WTC11 (cell line): Measurements from ENCODE around the gene CRADD. TPM values are rescaled to one million over a fixed set of nuclear protein-coding genes. Genes with fewer than 3 reads are reported as not detected.

ENCODE experiments used
- ATAC-seq: fragments of 200-7000 bp; cut with Tn5 transposase; 2 replicates; pipeline ENCODE4 v1.10.0; 2021; ENCODE audit warnings: mild to moderate bottlenecking, moderate library complexity
- CTCF ChIA-PET: fragments of 300-600 bp; sonication (Branson Sonifier 250); formaldehyde crosslinking; loops from one replicate; lab custom pipeline; 2021; ENCODE audit warnings: antibody characterized with exemption; lab: Charles Lee
- POLR2A ChIA-PET: fragments of 350-600 bp; sonication (Branson Sonifier 250); formaldehyde crosslinking; loops from one replicate; lab custom pipeline; 2021; ENCODE audit warnings: antibody characterized with exemption; lab: Charles Lee
- DNase-seq: peaks from one replicate; pipeline ENCODE4 v3.0.0; 2021; ENCODE audit warnings: low spot score
- H3K27ac Mint-ChIP-seq: 2 replicates; pipeline ENCODE4 v1.8.0; 2021; ENCODE audit warnings: mixed read lengths
- H3K27me3 Mint-ChIP-seq: 2 replicates; pipeline ENCODE4 v1.8.0; 2021; ENCODE audit warnings: low read depth, mild to moderate bottlenecking, moderate library complexity, mixed read lengths
- H3K36me3 Mint-ChIP-seq: 2 replicates; pipeline ENCODE4 v1.8.0; 2021; ENCODE audit warnings: mixed read lengths
- H3K4me1 Mint-ChIP-seq: 2 replicates; pipeline ENCODE4 v1.8.0; 2022; ENCODE audit warnings: mixed read lengths
- H3K4me3 Mint-ChIP-seq: 2 replicates; pipeline ENCODE4 v1.8.0; 2021; ENCODE audit warnings: mild to moderate bottlenecking, moderate library complexity, mixed read lengths
- H3K9me3 Mint-ChIP-seq: 2 replicates; pipeline ENCODE4 v1.8.0; 2021; ENCODE audit warnings: mixed read lengths
- CREB1 ChIP-seq: sonication (generic); formaldehyde crosslinking; IDR thresholded peaks from 2 replicates; pipeline ENCODE4 v1.8.0; 2023; ENCODE audit warnings: mild to moderate bottlenecking, missing genetic modification reagents
- CREM ChIP-seq: sonication (generic); formaldehyde crosslinking; IDR thresholded peaks from 2 replicates; pipeline ENCODE4 v1.8.1; 2022; ENCODE audit warnings: mild to moderate bottlenecking, missing genetic modification reagents, moderate library complexity
- E2F4 ChIP-seq: sonication (generic); formaldehyde crosslinking; IDR thresholded peaks from 2 replicates; pipeline ENCODE4 v1.8.1; 2022; ENCODE audit warnings: low read depth, mild to moderate bottlenecking, moderate library complexity, missing genetic modification reagents, borderline replicate concordance
- ELF4 ChIP-seq: sonication (generic); formaldehyde crosslinking; IDR thresholded peaks from 2 replicates; pipeline ENCODE4 v1.8.1; 2022; ENCODE audit warnings: low read depth, mild to moderate bottlenecking, moderate library complexity, missing genetic modification reagents
- ETV6 ChIP-seq: sonication (generic); formaldehyde crosslinking; IDR thresholded peaks from 2 replicates; pipeline ENCODE4 v1.8.1; 2022; ENCODE audit warnings: mild to moderate bottlenecking, missing genetic modification reagents
- FOXP4 ChIP-seq: sonication (generic); formaldehyde crosslinking; IDR thresholded peaks from 2 replicates; pipeline ENCODE4 v1.8.0; 2022; ENCODE audit warnings: mild to moderate bottlenecking, missing genetic modification reagents
- GABPB1 ChIP-seq: sonication (generic); formaldehyde crosslinking; IDR thresholded peaks from 2 replicates; pipeline ENCODE4 v1.8.1; 2023; ENCODE audit warnings: mild to moderate bottlenecking, missing genetic modification reagents
- GTF2I ChIP-seq: fragments of 250-450 bp; sonication (Bioruptor Pico); conservative IDR thresholded peaks from 2 replicates; pipeline ENCODE4 v1.4.0; 2021; ENCODE audit warnings: mild to moderate bottlenecking
- HMGXB4 ChIP-seq: sonication (generic); formaldehyde crosslinking; IDR thresholded peaks from 2 replicates; pipeline ENCODE4 v1.8.1; 2023; ENCODE audit warnings: mild to moderate bottlenecking, moderate library complexity, missing genetic modification reagents
- JAZF1 ChIP-seq: fragments of 250-450 bp; sonication (Bioruptor Pico); IDR thresholded peaks from 2 replicates; pipeline ENCODE4 v1.9.0; 2021; ENCODE audit warnings: moderate library complexity, mild to moderate bottlenecking, inconsistent platforms
- KAT7 ChIP-seq: sonication (generic); formaldehyde crosslinking; IDR thresholded peaks from 2 replicates; pipeline ENCODE4 v1.8.1; 2023; ENCODE audit warnings: missing genetic modification reagents, mild to moderate bottlenecking, borderline replicate concordance
- MAX ChIP-seq: sonication (generic); formaldehyde crosslinking; IDR thresholded peaks from 2 replicates; pipeline ENCODE4 v1.8.0; 2022; ENCODE audit warnings: mild to moderate bottlenecking, missing genetic modification reagents
- MLX ChIP-seq: sonication (generic); formaldehyde crosslinking; IDR thresholded peaks from 2 replicates; pipeline ENCODE4 v1.8.1; 2023; ENCODE audit warnings: mild to moderate bottlenecking, missing genetic modification reagents, moderate library complexity
- MXD4 ChIP-seq: fragments of 250-450 bp; sonication (Bioruptor Pico); IDR thresholded peaks from 2 replicates; pipeline ENCODE4 v1.8.0; 2021; ENCODE audit warnings: mild to moderate bottlenecking, moderate library complexity, borderline replicate concordance
- NFATC4 ChIP-seq: fragments of 250-450 bp; sonication (Bioruptor Pico); IDR thresholded peaks from 2 replicates; pipeline ENCODE4 v1.9.0; 2021; ENCODE audit warnings: mild to moderate bottlenecking
- NFE2L1 ChIP-seq: sonication (generic); formaldehyde crosslinking; IDR thresholded peaks from 2 replicates; pipeline ENCODE4 v1.8.1; 2023; ENCODE audit warnings: missing genetic modification reagents
- NR1H2 ChIP-seq: sonication (generic); formaldehyde crosslinking; IDR thresholded peaks from 2 replicates; pipeline ENCODE4 v1.9.0; 2021; ENCODE audit warnings: mild to moderate bottlenecking, moderate library complexity, missing genetic modification reagents
- PREB ChIP-seq: sonication (generic); formaldehyde crosslinking; IDR thresholded peaks from 2 replicates; pipeline ENCODE4 v1.8.1; 2022; ENCODE audit warnings: mild to moderate bottlenecking, missing genetic modification reagents, moderate library complexity, borderline replicate concordance
- SMAD4 ChIP-seq: sonication (generic); formaldehyde crosslinking; IDR thresholded peaks from 2 replicates; pipeline ENCODE4 v1.8.0; 2022; ENCODE audit warnings: mild to moderate bottlenecking, missing genetic modification reagents
- TP53 ChIP-seq: sonication (generic); formaldehyde crosslinking; IDR thresholded peaks from 2 replicates; pipeline ENCODE4 v1.8.1; 2023; ENCODE audit warnings: mild to moderate bottlenecking, missing genetic modification reagents
- ZNF138 ChIP-seq: sonication (generic); formaldehyde crosslinking; conservative IDR thresholded peaks from 2 replicates; pipeline ENCODE4 v1.8.1; 2022; ENCODE audit warnings: mild to moderate bottlenecking, moderate library complexity, missing genetic modification reagents
- ZNF219 ChIP-seq: sonication (generic); formaldehyde crosslinking; IDR thresholded peaks from 2 replicates; pipeline ENCODE4 v1.8.0; 2023; ENCODE audit warnings: missing genetic modification reagents, mild to moderate bottlenecking, borderline replicate concordance
- ZNF232 ChIP-seq: sonication (generic); formaldehyde crosslinking; IDR thresholded peaks from 2 replicates; pipeline ENCODE4 v1.8.0; 2022; ENCODE audit warnings: mild to moderate bottlenecking, missing genetic modification reagents
- ZNF263 ChIP-seq: sonication (generic); formaldehyde crosslinking; IDR thresholded peaks from 2 replicates; pipeline ENCODE4 v1.8.1; 2022; ENCODE audit warnings: low read depth, mild to moderate bottlenecking, moderate library complexity, missing genetic modification reagents
- ZNF317 ChIP-seq: sonication (generic); formaldehyde crosslinking; IDR thresholded peaks from 2 replicates; pipeline ENCODE4 v1.8.1; 2023; ENCODE audit warnings: low read depth, mild to moderate bottlenecking, moderate library complexity, missing genetic modification reagents, borderline replicate concordance
- ZNF416 ChIP-seq: fragments of 250-450 bp; sonication (Bioruptor Pico); IDR thresholded peaks from 2 replicates; pipeline ENCODE4 v1.9.0; 2021; ENCODE audit warnings: mild to moderate bottlenecking, inconsistent platforms
- ZNF423 ChIP-seq: fragments of 250-450 bp; sonication (Bioruptor Pico); IDR thresholded peaks from 2 replicates; pipeline ENCODE4 v2.1.2; 2022; ENCODE audit warnings: mild to moderate bottlenecking, moderate library complexity
- ZNF532 ChIP-seq: fragments of 250-450 bp; sonication (Bioruptor Pico); IDR thresholded peaks from 2 replicates; pipeline ENCODE4 v1.9.0; 2021; ENCODE audit warnings: mild to moderate bottlenecking, borderline replicate concordance
- total RNA-seq: library from RNA; stranded (reverse); gene quantifications from 3 replicates; pipeline ENCODE4 v1.2.3, GENCODE V29; 2021

CRADD gene
- total RNA-seq, 1 experiment from 2014 or later: 11.6 TPM

GRCh38 chr12:93733928-93734327 lies 56.8 kb downstream of the CRADD start:
- TF ChIP-seq JAZF1 (CRISPR knock-in tag): no peak
- TF ChIP-seq NR1H2 (CRISPR knock-in tag): no peak
- TF ChIP-seq GABPB1 (CRISPR knock-in tag): no peak
- TF ChIP-seq CREB1 (CRISPR knock-in tag): no peak
- no peak for TF ChIP-seq ELF4 (CRISPR knock-in tag)
- TF ChIP-seq NFE2L1: no peak
- no peak for TF ChIP-seq ZNF423 (CRISPR knock-in tag)
- TF ChIP-seq E2F4 (CRISPR knock-in tag): no peak
- TF ChIP-seq HMGXB4: no peak
- no peak for TF ChIP-seq CREM
- TF ChIP-seq MLX (CRISPR knock-in tag): no peak
- TF ChIP-seq ZNF232 (CRISPR knock-in tag): no peak
- no peak for TF ChIP-seq ZNF138 (CRISPR knock-in tag)
- no peak for TF ChIP-seq SMAD4 (CRISPR knock-in tag)
- TF ChIP-seq TP53 (CRISPR knock-in tag): no peak
- no peak for TF ChIP-seq ETV6 (CRISPR knock-in tag)
- TF ChIP-seq ZNF532: no peak
- TF ChIP-seq GTF2I (CRISPR knock-in tag): no peak
- no peak for TF ChIP-seq NFATC4 (CRISPR knock-in tag)
- Mint-ChIP-seq H3K27ac (no peak overlapping the region), H3K4me1 (peaks cover 26% of the 10 kb centered on the region), H3K9me3 (no peaks in the 10 kb centered on the region), H3K27me3 (no peaks in the 10 kb centered on the region), H3K4me3 (no peak overlapping the region), H3K36me3 (no peaks in the 10 kb centered on the region)
- ChIA-PET POLR2A (no interaction called here), CTCF (no interaction called here)
- no peak for DNase-seq
- no peak for ATAC-seq

GRCh38 chr12:93734784-93735183 lies 57.6 kb downstream of the CRADD start:
- peaks cover 33% of the 10 kb centered on the region for H3K4me1 Mint-ChIP-seq
- no peaks in the 10 kb centered on the region for H3K27me3 Mint-ChIP-seq
- no peak overlapping the region; the same call in 1 of the 2 replicates for H3K27ac Mint-ChIP-seq
- POLR2A ChIA-PET: no interaction called here
- DNase-seq: no peak
- H3K36me3 Mint-ChIP-seq: no peaks in the 10 kb centered on the region
- no peak overlapping the region for H3K4me3 Mint-ChIP-seq
- no peaks in the 10 kb centered on the region for H3K9me3 Mint-ChIP-seq
- CTCF ChIA-PET: no interaction called here
- peak; percentile 28; the same call in 1 of the 2 replicates for ATAC-seq
- TF ChIP-seq ZNF219 (CRISPR knock-in tag) (no peak), FOXP4 (no peak), ZNF416 (CRISPR knock-in tag) (no peak), MAX (no peak), ETV6 (CRISPR knock-in tag) (no peak), KAT7 (CRISPR knock-in tag) (no peak), PREB (CRISPR knock-in tag) (no peak), ZNF317 (CRISPR knock-in tag) (no peak), MXD4 (CRISPR knock-in tag) (no peak), ZNF263 (CRISPR knock-in tag) (no peak)
